Stimulated activated CD4-positive, alpha-beta T cell treated with anti-CD3 and anti-CD28 coated beads, Interleukin-2, amount 100 ng/mL, for 24 hours (primary cell): ENCODE measurements around the gene ERBB4.

Experiments used
- DNase-seq, 2 donors: peaks; one replicate each; pipeline ENCODE4 v3.0.0-alpha.2; 2020

ERBB4 gene

GRCh38 chr2:211367711-211368110 lies 1170.9 kb downstream of the ERBB4 start:
- no peak for DNase-seq

DNA sequence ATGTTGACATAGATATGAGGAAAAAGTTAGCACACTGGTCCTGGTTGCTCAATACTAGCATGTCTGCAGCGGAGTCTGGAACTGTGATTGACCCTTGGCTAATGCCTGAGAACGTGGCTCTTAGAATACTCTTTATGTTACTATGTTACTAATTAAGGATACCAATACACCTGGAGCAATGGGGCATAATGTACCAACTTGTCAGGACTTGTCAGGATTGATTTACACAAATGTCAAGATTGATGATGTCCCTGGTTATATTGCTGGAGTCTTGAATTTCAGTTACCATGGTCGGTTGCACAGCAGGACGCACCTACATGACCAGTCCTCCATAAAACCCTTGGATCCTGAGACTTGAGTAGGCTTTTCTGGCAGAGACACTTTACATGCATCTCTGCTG lies 1171.3 kb downstream of the ERBB4 start:
- no peak for DNase-seq

- no peak for DNase-seq
These were observed 1173.7 kb downstream of the ERBB4 start for GRCh38 chr2:211364911-211365310.

DNA sequence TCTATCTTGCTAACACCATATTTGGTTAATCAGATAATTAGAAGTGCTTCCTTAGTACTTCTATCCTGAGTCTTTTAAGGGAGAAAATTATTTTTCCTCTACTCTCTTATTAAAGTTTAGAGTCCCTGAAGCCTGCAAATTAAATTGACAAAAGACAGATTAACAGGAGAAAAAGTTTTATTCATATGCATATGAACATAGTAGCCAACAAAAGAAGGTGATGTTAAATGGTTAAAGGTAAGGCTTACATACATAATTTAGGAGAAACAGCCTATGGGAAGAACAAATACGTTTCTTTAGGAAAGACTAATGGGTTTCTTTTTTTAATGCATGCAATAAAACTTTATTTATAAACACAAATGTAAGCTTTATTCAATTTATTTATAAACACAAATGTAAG lies 1177.2 kb downstream of the ERBB4 start:
- DNase-seq, result no peak

GRCh38 chr2:211359347-211359746 lies 1179.3 kb downstream of the ERBB4 start:
- no peak for DNase-seq

DNA sequence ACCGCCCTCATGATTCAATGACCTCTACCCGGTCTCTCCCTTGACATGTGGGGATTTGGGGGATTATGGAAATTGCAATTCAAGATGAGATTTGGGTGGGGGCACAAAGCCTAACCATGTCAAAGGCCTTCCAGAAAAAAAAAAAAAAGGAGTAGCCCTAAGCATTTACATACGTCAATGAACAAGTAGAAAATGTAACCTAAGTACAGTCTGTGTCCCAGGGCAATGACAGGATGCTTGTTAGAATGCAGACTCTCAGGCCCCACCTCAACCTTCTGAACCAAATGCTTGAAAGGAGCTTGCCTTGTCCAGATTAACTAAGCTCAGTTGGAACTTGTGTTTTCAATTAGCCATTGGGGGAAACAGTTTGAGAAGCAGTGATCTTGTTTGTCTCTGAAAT lies 1180.1 kb downstream of the ERBB4 start:
- DNase-seq, result no peak

GRCh38 chr2:211354481-211354880 lies 1184.1 kb downstream of the ERBB4 start:
- DNase-seq, result no peak

GRCh38 chr2:211351987-211352386 lies 1186.6 kb downstream of the ERBB4 start:
- DNase-seq, result no peak

- no peak for DNase-seq
These were observed 1189.6 kb downstream of the ERBB4 start for GRCh38 chr2:211349031-211349430.

GRCh38 chr2:211347328-211347727 lies 1191.3 kb downstream of the ERBB4 start:
- no peak for DNase-seq

- no peak for DNase-seq
These were observed 1194.3 kb downstream of the ERBB4 start for GRCh38 chr2:211344289-211344688.

DNA sequence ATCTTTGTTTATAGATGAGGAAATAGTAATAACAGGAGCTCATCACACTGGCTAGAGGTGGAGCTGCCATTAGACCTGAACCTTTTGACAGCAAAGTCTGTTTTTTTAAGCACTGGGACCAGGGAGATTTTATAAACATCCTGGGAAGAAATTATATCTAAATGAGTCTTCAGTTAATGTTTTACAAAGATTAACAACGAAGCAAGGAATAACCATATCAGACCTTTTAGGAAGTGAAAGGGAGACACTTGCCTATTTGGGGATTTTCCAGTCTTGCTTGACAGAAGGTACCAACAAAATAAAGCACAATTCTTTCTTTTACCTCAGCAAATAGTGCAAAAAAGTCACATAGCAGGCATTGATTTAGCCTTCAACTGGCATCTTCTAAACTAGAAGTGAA lies 1205.2 kb downstream of the ERBB4 start:
- DNase-seq, result no peak

DNA sequence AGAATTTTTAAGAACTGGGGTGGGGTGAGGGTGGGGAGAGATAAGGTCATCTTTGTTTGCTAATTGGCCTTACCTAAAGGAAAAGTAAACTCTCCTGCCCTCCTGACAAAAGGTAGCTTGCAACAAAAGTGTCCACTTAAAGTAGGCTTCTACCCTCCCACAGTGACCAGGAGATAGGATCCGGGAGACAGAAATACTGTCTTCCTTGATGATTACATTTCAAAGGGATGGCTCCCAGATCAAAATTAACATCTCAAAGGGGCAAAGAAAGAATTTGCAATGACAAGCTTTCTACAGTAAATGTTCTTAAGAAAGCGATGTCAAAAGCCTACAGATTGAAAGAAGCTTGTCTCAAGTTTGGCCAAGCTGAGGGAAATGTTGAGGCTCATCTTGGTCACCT lies 1206.9 kb downstream of the ERBB4 start:
- DNase-seq, result no peak

DNA sequence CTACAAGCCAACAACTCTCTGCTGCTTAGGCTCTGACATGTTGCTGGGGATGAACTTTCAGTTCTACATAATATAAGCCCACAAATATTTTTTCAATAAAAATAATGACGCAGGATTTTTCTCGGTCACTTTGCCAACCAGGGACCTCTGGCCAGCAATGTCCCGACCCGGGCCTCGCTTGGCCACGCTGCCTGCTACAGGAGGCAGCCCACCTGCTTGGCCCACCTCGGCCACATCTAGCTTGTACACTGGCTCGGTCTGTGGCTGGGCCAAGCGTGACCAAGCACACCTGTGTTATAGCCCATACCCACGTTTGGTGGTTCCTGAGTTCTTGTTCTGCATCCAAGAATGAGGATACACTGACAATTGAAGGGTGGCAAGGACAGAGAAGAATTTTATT lies 1208.7 kb downstream of the ERBB4 start:
- DNase-seq, result no peak

DNA sequence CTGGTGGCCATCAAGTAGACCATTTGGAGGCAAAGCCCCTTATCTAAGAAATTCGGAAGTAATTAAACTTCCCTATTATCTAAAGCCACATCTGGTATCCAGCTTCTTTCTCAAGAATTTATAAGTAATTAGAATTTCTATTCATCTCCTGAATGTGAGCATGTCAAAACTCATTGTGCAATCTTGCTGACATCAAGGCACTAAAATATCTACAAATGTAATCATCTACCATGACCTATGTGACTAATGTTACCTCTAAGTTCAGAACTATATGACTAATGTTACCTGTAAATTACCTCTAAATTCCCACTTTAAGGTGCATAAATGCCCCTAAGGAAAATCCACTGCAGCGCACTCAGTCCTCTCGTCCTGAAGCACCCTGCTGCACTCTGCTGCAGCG lies 1209.2 kb downstream of the ERBB4 start:
- DNase-seq, result no peak

- DNase-seq, result no peak
These were observed 1210.5 kb downstream of the ERBB4 start for GRCh38 chr2:211328126-211328525.
